Astrocyte (in vitro differentiated cells and primary cell): Measurements from ENCODE around the gene PPP1R7. TPM values are rescaled to one million over a fixed set of nuclear protein-coding genes. Genes with fewer than 3 reads are reported as not detected.

Source experiments
- DNase-seq: peaks from one replicate; pipeline ENCODE4 v3.0.0-alpha.2; 2010; ENCODE audit warnings: low read depth
- FAIRE-seq: peaks from 2 replicates; lab custom pipeline; 2011; peaks lifted over from hg19 to GRCh38; lab: Jason Lieb, UNC
- H2AFZ ChIP-seq: 2 replicates; pipeline ENCODE4 v1.6.0; 2012; ENCODE audit warnings: low read depth, low read length, inconsistent platforms
- H3K27ac ChIP-seq: 2 replicates; pipeline ENCODE4 v1.5.1; 2011; ENCODE audit warnings: low read depth, low read length, inconsistent platforms
- H3K27me3 ChIP-seq: 2 replicates; pipeline ENCODE4 v1.6.0; 2011; ENCODE audit warnings: low read length, inconsistent platforms; ENCODE audit not compliant: insufficient read depth
- H3K36me3 ChIP-seq: 2 replicates; pipeline ENCODE4 v1.5.1; 2011; ENCODE audit warnings: low read length, inconsistent platforms; ENCODE audit not compliant: insufficient read depth
- H3K4me1 ChIP-seq: 2 replicates; pipeline ENCODE4 v1.5.1; 2011; ENCODE audit warnings: low read length, inconsistent platforms; ENCODE audit not compliant: insufficient read depth
- H3K4me2 ChIP-seq: 2 replicates; pipeline ENCODE4 v1.6.0; 2012; ENCODE audit warnings: low read length, inconsistent platforms
- H3K4me3 ChIP-seq: 2 replicates; pipeline ENCODE4 v1.5.1; 2011; ENCODE audit warnings: low read depth, mild to moderate bottlenecking, low read length, inconsistent platforms; ENCODE audit not compliant: insufficient read depth
- H3K79me2 ChIP-seq: 2 replicates; pipeline ENCODE4 v1.6.0; 2012; ENCODE audit warnings: mild to moderate bottlenecking, low read length, inconsistent platforms; ENCODE audit not compliant: insufficient read depth
- H3K9ac ChIP-seq: 2 replicates; pipeline ENCODE4 v1.6.0; 2012; ENCODE audit warnings: mild to moderate bottlenecking, low read length, inconsistent platforms
- H3K9me3 ChIP-seq: 2 replicates; pipeline ENCODE4 v1.5.1; 2012; ENCODE audit warnings: low read depth, mild to moderate bottlenecking, low read length, inconsistent platforms; ENCODE audit not compliant: insufficient read depth
- H4K20me1 ChIP-seq: 2 replicates; pipeline ENCODE4 v1.6.0; 2012; ENCODE audit warnings: low read length, inconsistent platforms; ENCODE audit not compliant: insufficient read depth
- H3K27ac Mint-ChIP-seq: one replicate; pipeline ENCODE4 v1.8.0; 2021; ENCODE audit warnings: mild to moderate bottlenecking, mixed read lengths; ENCODE audit not compliant: unreplicated experiment
- H3K27me3 Mint-ChIP-seq: one replicate; pipeline ENCODE4 v1.8.0; 2021; ENCODE audit warnings: low read depth, mixed read lengths; ENCODE audit not compliant: unreplicated experiment
- H3K36me3 Mint-ChIP-seq: one replicate; pipeline ENCODE4 v1.8.0; 2021; ENCODE audit warnings: low read depth, mixed read lengths; ENCODE audit not compliant: unreplicated experiment
- H3K4me1 Mint-ChIP-seq: one replicate; pipeline ENCODE4 v1.8.0; 2021; ENCODE audit warnings: low read depth, mixed read lengths; ENCODE audit not compliant: unreplicated experiment
- H3K4me3 Mint-ChIP-seq: one replicate; pipeline ENCODE4 v1.8.0; 2021; ENCODE audit warnings: mild to moderate bottlenecking, moderate library complexity, mixed read lengths; ENCODE audit not compliant: unreplicated experiment
- H3K9me3 Mint-ChIP-seq: one replicate; pipeline ENCODE4 v1.8.0; 2021; ENCODE audit warnings: mild to moderate bottlenecking, mixed read lengths; ENCODE audit not compliant: unreplicated experiment
- EZH2 ChIP-seq: IDR thresholded peaks from 2 replicates; pipeline ENCODE4 v1.6.1; 2012; ENCODE audit warnings: mild to moderate bottlenecking, low read length, inconsistent platforms; ENCODE audit not compliant: insufficient read depth
- total RNA-seq: library from RNA; stranded (reverse); gene quantifications from 2 replicates; pipeline ENCODE4 v1.2.1, GENCODE V29; 2021
- TF ChIP-seq, protein P1 (sequence below): IDR thresholded peaks from 2 replicates; pipeline ENCODE4 v1.5.1; 2011; ENCODE audit warnings: low read depth, mild to moderate bottlenecking, inconsistent platforms, low read length, moderate library complexity; ENCODE audit not compliant: insufficient read depth

The PPP1R7 gene
- total RNA-seq, 1 donor from 2014 or later = 53.4 TPM

DNA sequence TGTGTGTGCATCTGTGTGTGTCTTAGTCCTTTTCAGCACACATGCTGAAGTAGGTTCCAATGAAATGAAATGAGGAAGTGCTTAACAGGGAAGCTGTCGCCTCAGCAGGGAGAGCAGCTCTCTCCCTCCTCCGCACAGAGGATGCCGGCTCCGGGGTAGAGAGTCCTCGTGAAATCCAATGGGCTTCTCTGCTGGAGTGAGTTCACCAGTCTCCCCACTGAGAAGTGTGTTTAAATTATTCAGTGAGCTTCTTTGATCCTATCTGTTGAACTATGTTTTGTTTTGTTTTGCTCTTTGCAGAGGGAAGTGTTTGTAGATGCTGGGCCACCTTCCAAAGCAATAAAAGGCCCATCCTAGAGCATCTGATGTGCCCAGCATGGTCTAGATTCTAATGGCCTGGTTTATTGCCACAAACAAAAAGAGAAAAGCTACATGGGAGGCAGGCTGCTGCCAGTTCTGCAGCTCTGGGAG, 6.7 kb downstream of the PPP1R7 start:
- TF ChIP-seq, protein P1, sequence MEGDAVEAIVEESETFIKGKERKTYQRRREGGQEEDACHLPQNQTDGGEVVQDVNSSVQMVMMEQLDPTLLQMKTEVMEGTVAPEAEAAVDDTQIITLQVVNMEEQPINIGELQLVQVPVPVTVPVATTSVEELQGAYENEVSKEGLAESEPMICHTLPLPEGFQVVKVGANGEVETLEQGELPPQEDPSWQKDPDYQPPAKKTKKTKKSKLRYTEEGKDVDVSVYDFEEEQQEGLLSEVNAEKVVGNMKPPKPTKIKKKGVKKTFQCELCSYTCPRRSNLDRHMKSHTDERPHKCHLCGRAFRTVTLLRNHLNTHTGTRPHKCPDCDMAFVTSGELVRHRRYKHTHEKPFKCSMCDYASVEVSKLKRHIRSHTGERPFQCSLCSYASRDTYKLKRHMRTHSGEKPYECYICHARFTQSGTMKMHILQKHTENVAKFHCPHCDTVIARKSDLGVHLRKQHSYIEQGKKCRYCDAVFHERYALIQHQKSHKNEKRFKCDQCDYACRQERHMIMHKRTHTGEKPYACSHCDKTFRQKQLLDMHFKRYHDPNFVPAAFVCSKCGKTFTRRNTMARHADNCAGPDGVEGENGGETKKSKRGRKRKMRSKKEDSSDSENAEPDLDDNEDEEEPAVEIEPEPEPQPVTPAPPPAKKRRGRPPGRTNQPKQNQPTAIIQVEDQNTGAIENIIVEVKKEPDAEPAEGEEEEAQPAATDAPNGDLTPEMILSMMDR = no peak
- TF ChIP-seq EZH2 = no peak
- Histone ChIP-seq H3K79me2 (peaks cover 7% of the 10 kb centered on the region), H3K36me3 (peaks cover 3% of the 10 kb centered on the region), H3K27me3 (no peaks in the 10 kb centered on the region), H3K9me3 (no peaks in the 10 kb centered on the region), H3K27ac (no peak overlapping the region), H4K20me1 (peaks cover 24% of the 10 kb centered on the region), H3K4me3 (no peak overlapping the region), H3K9ac (no peak overlapping the region), H3K4me2 (peak overlapping the region; percentile 26), H3K4me1 (peaks cover 22% of the 10 kb centered on the region), H2AFZ (no peak overlapping the region)
- H3K27me3 Mint-ChIP-seq = no peaks in the 10 kb centered on the region
- H3K9me3 Mint-ChIP-seq = no peaks in the 10 kb centered on the region
- DNase-seq (no peak), FAIRE-seq (no peak)
- H3K4me1 Mint-ChIP-seq = peaks cover 19% of the 10 kb centered on the region
- H3K27ac Mint-ChIP-seq = no peak overlapping the region
- no peak overlapping the region for H3K4me3 Mint-ChIP-seq
- H3K36me3 Mint-ChIP-seq = peaks cover 11% of the 10 kb centered on the region

DNA sequence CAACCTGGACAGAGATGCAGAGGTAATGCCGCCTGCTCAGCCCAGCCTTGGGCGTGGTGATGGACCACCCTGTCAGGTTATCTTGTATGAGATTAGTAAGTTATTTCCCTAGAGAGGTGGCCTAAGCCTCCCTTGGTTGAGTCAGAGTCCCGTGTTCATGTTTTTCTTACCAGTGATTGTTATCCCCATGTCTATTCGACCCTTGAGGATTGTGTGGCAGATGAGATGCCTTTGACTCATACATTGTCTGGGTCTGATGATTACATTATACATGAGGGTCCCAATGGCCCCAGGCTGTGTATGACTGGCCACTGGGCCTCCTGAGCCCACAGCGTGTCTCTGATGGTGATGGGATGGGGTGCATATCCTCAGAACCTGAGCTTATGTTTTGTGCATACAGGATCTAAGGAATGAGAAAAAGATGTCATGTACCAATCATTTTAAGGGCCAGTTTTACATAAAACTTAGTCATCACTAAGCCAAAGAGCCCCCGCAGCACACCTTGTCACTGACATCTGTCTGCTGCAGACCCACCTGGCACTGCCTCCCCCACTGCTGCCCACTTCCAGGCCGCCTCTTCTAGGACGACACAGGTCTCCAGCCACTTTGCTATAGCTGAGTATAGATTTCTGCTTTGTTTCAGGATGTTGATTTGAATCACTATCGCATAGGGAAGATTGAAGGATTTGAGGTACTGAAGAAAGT, 7.7 kb downstream of the PPP1R7 start:
- no peak overlapping the region for H3K4me3 Mint-ChIP-seq
- peaks cover 18% of the 10 kb centered on the region for H3K4me1 Mint-ChIP-seq
- DNase-seq (peak; percentile 25), FAIRE-seq (no peak)
- peak overlapping the region; percentile 23 for H3K27ac ChIP-seq
- no peak overlapping the region for H2AFZ ChIP-seq
- TF ChIP-seq, protein P1 = no peak
- TF ChIP-seq EZH2 = no peak
- H3K4me1 ChIP-seq = peaks cover 27% of the 10 kb centered on the region
- H3K9me3 Mint-ChIP-seq = no peaks in the 10 kb centered on the region
- peaks cover 14% of the 10 kb centered on the region for H3K36me3 Mint-ChIP-seq
- no peaks in the 10 kb centered on the region for H3K27me3 Mint-ChIP-seq
- H3K27me3 ChIP-seq = no peaks in the 10 kb centered on the region
- H3K4me2 ChIP-seq = peak overlapping the region; percentile 26
- no peak overlapping the region for H3K4me3 ChIP-seq
- H3K79me2 ChIP-seq = peaks cover 2% of the 10 kb centered on the region
- no peaks in the 10 kb centered on the region for H3K9me3 ChIP-seq
- H3K27ac Mint-ChIP-seq = no peak overlapping the region
- peak overlapping the region; percentile 12 for H3K9ac ChIP-seq
- peaks cover 24% of the 10 kb centered on the region for H4K20me1 ChIP-seq
- H3K36me3 ChIP-seq = peaks cover 5% of the 10 kb centered on the region

DNA sequence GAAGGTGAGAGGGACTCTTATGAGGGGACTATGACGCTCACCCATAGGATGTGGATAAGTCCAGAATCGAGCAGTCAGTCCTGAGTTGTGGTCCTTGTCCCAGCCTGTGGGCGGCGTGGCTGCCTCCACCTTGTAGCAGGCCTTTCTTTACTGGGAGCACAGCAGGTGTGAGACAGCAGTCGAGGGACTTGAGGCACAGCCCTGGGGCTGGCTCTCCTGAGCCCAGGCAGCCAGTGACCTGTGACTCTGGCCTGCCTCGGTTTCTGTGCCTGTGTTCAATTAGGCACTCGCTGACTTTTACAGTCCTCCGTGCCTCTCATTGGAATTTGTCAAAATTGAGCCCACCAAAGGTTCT, 8.3 kb downstream of the PPP1R7 start:
- peaks cover 16% of the 10 kb centered on the region for H3K36me3 Mint-ChIP-seq
- H3K4me3 Mint-ChIP-seq = no peak overlapping the region
- Histone ChIP-seq H3K9me3 (no peaks in the 10 kb centered on the region), H2AFZ (no peak overlapping the region), H3K27ac (no peak overlapping the region), H3K36me3 (peaks cover 10% of the 10 kb centered on the region), H3K4me1 (peaks cover 27% of the 10 kb centered on the region), H3K4me2 (no peak overlapping the region), H4K20me1 (peaks cover 22% of the 10 kb centered on the region), H3K27me3 (no peaks in the 10 kb centered on the region), H3K9ac (no peak overlapping the region), H3K4me3 (no peak overlapping the region), H3K79me2 (no peaks in the 10 kb centered on the region)
- no peaks in the 10 kb centered on the region for H3K9me3 Mint-ChIP-seq
- no peak for FAIRE-seq
- TF ChIP-seq EZH2 = no peak
- TF ChIP-seq, protein P1 = no peak
- H3K27ac Mint-ChIP-seq = no peak overlapping the region
- peaks cover 13% of the 10 kb centered on the region for H3K4me1 Mint-ChIP-seq
- DNase-seq = no peak
- H3K27me3 Mint-ChIP-seq = no peaks in the 10 kb centered on the region
